GM12875 (cell line): ENCODE results near the gene SPATA18.
A peak's percentile ranks its signal among the peaks of the same experiment; 100 is the strongest.

Source experiments
- H3K4me3 ChIP-seq: one replicate; pipeline ENCODE4 v1.5.1; 2011; ENCODE audit warnings: low read depth, low read length, control low read depth
- CTCF ChIP-seq: IDR thresholded peaks from 2 replicates; pipeline ENCODE4 v1.5.1; 2011; ENCODE audit warnings: low read depth, mild to moderate bottlenecking, control low read depth, inconsistent platforms, low read length, moderate library complexity, borderline replicate concordance; ENCODE audit not compliant: insufficient read depth

SPATA18 gene, protein sequence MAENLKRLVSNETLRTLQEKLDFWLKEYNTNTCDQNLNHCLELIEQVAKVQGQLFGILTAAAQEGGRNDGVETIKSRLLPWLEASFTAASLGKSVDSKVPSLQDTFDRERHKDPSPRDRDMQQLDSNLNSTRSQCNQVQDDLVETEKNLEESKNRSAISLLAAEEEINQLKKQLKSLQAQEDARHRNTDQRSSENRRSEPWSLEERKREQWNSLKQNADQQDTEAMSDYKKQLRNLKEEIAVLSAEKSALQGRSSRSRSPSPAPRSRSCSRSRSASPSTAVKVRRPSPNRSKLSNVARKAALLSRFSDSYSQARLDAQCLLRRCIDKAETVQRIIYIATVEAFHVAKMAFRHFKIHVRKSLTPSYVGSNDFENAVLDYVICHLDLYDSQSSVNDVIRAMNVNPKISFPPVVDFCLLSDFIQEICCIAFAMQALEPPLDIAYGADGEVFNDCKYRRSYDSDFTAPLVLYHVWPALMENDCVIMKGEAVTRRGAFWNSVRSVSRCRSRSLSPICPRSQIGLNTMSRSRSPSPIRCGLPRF

GRCh38 chr4:52051213-52051614, at the start of gene SPATA18:
Gene SPATA18 (plus strand): TSS chr4:52051304. CDS start chr4:52051705, 401 bp downstream.
- no peak for TF ChIP-seq CTCF
- H3K4me3 ChIP-seq: peak within 1 kb of the TSS; percentile 34

DNA sequence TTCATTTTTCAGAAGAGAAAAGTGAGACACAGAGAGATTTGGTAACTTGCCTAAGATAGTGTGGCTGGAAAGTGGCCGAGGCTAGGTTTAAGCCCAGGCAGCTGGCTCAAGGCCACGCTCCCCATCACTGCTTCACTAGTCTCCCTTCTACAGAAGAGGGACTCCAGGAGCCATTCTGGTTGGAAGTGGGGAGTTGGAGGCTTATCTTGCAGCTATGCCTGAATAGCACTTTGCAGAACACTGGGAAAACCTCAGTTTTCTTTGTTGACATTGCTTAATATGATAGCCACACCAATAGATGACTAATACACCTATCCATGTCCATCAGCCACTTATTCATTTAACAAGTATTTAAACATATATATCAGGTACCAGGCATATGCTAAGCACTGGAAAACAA, 49.5 kb upstream of the SPATA18 start:
- H3K4me3 ChIP-seq: no peak overlapping the region
- no peak for TF ChIP-seq CTCF

GRCh38 chr4:52004414-52004813, 46.7 kb upstream of the SPATA18 start:
- H3K4me3 ChIP-seq: no peak overlapping the region
- no peak for TF ChIP-seq CTCF

DNA sequence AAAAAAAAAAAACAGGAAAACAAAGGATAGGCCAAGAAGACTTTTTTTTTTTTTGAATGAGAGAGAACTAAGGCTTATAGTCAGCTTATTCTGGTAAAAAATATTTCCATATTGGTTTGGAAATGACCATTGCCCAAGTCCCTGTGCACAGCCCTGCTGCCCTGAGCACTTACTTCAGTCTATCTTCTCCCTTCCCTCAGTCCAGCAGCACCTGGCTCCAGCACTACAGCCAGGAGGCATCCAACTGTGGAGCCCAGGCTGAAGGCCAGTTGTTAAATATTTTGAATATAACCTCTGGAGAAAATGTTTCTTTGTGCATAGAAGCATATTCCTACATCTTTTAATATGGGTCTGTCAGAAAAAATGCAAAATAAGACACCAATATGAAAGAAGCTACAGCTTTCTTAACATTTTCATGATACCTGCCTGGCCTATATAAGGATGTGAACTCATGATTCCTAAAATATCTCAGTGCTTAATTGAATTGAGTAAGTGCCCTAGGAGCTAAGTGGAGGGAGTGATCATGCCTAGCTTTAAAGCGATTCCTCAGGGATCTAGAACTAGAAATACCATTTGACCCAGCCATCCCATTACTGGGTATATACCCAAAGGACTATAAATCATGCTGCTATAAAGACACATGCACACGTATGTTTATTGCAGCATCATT, 45.4 kb upstream of the SPATA18 start:
- no peak overlapping the region for H3K4me3 ChIP-seq
- TF ChIP-seq CTCF: no peak

DNA sequence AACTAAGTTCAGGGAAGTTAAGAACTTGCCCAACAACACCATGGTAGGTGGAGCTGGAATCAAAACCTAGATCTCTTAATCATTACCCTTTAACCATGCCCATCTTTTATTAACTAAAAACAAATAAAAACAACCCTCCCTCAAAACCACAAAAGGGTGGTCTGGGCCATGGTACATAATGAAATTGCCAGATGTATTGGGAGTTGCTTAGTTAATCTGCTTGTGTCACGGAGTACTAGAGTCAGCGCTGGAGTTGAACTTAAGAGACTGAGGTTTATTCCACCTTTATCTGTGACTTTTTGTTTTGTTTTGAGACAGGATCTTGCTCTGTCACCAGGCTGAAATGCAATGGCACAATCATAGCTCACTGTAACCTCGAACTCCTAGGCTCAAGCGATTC, 44.2 kb upstream of the SPATA18 start:
- TF ChIP-seq CTCF: no peak
- no peak overlapping the region for H3K4me3 ChIP-seq

- H3K4me3 ChIP-seq: no peak overlapping the region
- TF ChIP-seq CTCF: no peak
Observed at GRCh38 chr4:52010986-52011385, 40.1 kb upstream of the SPATA18 start.
